ENCODE data around the gene GPC3.

- TF ChIP-seq CTCF (IDR thresholded peaks at IDR 0.05; ENCODE audit: low read length): no peak
- no peak for TF ChIP-seq EZH2 (IDR thresholded peaks at IDR 0.05; ENCODE audit: borderline replicate concordance, low read length)
Observed at GRCh38 chrX:133534172-133534571, 451.2 kb downstream of the GPC3 start.
